Esophagus squamous epithelium (tissue), 4 donors: Measurements from ENCODE around the gene POU2F1.

Experiments used
- POLR2A ChIP-seq, 4 donors: fragments of 450-650 bp; IDR thresholded peaks; one replicate each; pipeline ENCODE4 v1.6.1; 2017; ENCODE audit warnings: antibody characterized with exemption in 4 of 4, mild to moderate bottlenecking in 4 of 4, moderate library complexity in 3 of 4
- TF ChIP-seq, protein P1 (sequence below), 6 experiments: fragments of 450-650 bp in 4 of 6; fragments of 200-600 bp in 2 of 6; sonication (generic) in 2 of 6; IDR thresholded peaks; one replicate each; pipeline ENCODE4 v1.5.1; 2016 to 2019; ENCODE audit warnings: antibody characterized with exemption in 6 of 6, mild to moderate bottlenecking in 4 of 6, moderate library complexity in 4 of 6

- TF ChIP-seq, protein P1, sequence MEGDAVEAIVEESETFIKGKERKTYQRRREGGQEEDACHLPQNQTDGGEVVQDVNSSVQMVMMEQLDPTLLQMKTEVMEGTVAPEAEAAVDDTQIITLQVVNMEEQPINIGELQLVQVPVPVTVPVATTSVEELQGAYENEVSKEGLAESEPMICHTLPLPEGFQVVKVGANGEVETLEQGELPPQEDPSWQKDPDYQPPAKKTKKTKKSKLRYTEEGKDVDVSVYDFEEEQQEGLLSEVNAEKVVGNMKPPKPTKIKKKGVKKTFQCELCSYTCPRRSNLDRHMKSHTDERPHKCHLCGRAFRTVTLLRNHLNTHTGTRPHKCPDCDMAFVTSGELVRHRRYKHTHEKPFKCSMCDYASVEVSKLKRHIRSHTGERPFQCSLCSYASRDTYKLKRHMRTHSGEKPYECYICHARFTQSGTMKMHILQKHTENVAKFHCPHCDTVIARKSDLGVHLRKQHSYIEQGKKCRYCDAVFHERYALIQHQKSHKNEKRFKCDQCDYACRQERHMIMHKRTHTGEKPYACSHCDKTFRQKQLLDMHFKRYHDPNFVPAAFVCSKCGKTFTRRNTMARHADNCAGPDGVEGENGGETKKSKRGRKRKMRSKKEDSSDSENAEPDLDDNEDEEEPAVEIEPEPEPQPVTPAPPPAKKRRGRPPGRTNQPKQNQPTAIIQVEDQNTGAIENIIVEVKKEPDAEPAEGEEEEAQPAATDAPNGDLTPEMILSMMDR (IDR thresholded peaks at IDR 0.05): no peak
- no peak for TF ChIP-seq POLR2A (IDR thresholded peaks at IDR 0.05)
Measured at GRCh38 chr1:167331650-167332049, 111.0 kb downstream of the POU2F1 start.
